NT2/D1 (cell line): Measurements from ENCODE around the gene PAIP2.

ENCODE experiments used
- SUZ12 ChIP-seq: IDR thresholded peaks from 2 replicates; pipeline ENCODE4 v1.6.1; 2011; ENCODE audit not compliant: insufficient read length, insufficient read depth; ENCODE audit errors: extremely low read depth
- YY1 ChIP-seq: IDR thresholded peaks from 2 replicates; pipeline ENCODE4 v1.6.1; 2011; ENCODE audit not compliant: insufficient read length, insufficient read depth
- ZNF274 ChIP-seq: IDR thresholded peaks from 2 replicates; pipeline ENCODE4 v1.6.1; 2011; ENCODE audit warnings: mild to moderate bottlenecking, low read depth, low read length

DNA sequence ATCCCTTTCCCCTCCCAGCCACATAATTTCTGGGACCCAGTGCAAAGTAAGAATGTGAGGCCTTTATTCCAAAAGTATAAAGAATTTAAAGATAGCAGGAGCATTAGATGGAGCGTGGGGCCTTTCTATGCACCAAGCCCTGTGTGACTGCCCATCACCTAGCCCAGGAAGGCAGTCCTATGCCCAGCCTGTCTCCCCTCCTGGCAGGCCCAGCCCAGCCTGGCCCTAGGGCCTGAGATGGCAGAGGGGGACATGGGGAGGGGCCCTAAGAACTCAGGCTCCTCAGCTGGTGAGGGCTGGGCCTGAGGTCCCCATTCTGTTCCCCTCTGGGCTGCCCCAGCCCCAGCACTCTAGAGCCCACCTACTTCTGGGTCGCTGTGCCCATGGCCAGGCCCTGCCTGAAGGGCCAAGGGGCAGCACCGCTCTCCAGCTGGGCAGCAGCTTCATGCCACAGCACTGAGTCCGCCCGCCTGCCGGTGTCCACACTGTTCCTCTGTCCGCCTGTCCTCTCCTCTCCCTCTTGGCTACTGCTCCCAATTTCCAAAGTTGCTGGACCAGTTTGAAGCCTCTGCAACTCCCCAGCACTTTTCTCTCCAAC, 42.4 kb downstream of the PAIP2 start:
- TF ChIP-seq SUZ12 (no peak), ZNF274 (no peak), YY1 (no peak)
